Upper lobe of right lung (tissue), 1 donor: Measurements from ENCODE around the gene MTFR1L. TPM values are rescaled to one million over a fixed set of nuclear protein-coding genes. Genes with fewer than 3 reads are reported as not detected.

Experiments used
- ATAC-seq: fragments of 200-7000 bp; cut with Tn5 transposase; one replicate; pipeline ENCODE4 v1.9.1; 2020; ENCODE audit warnings: mild to moderate bottlenecking, moderate library complexity
- DNase-seq: peaks from one replicate; pipeline ENCODE4 v3.0.0-alpha.2; 2020
- H3K27ac ChIP-seq: fragments of 200-600 bp; one replicate; pipeline ENCODE4 v1.8.0; 2022
- H3K27me3 ChIP-seq: fragments of 200-600 bp; one replicate; pipeline ENCODE4 v1.8.0; 2022; ENCODE audit warnings: mild to moderate bottlenecking
- H3K36me3 ChIP-seq: fragments of 200-600 bp; one replicate; pipeline ENCODE4 v1.8.0; 2022
- H3K4me1 ChIP-seq: fragments of 200-600 bp; one replicate; pipeline ENCODE4 v1.8.0; 2022
- H3K4me3 ChIP-seq: fragments of 200-600 bp; one replicate; pipeline ENCODE4 v1.8.0; 2022; ENCODE audit warnings: mild to moderate bottlenecking
- H3K9me3 ChIP-seq: fragments of 200-600 bp; one replicate; pipeline ENCODE4 v1.8.0; 2022
- CTCF ChIP-seq: fragments of 200-600 bp; IDR thresholded peaks from one replicate; pipeline ENCODE4 v1.8.0; 2022; ENCODE audit warnings: antibody characterized with exemption
- intact Hi-C: fragments of 100-400 bp; cut with DNase I; formaldehyde crosslinking; loops from one replicate; pipeline ENCODE4 v1.11.0; 2022
- total RNA-seq: library from RNA; stranded (reverse); fragmentation: NEBNext Ultra II Directional; extraction: Animal tissue kit (Norgen Biotek cat#: 25700); gene quantifications from one replicate; pipeline ENCODE4 v1.2.1, GENCODE V29; 2021
- donor health status: DM: no; HTN: yes; CAD: no; lungs with severe emphysema.

Gene MTFR1L
- total RNA-seq, 1 donor from 2014 or later, result 46.0 TPM

DNA sequence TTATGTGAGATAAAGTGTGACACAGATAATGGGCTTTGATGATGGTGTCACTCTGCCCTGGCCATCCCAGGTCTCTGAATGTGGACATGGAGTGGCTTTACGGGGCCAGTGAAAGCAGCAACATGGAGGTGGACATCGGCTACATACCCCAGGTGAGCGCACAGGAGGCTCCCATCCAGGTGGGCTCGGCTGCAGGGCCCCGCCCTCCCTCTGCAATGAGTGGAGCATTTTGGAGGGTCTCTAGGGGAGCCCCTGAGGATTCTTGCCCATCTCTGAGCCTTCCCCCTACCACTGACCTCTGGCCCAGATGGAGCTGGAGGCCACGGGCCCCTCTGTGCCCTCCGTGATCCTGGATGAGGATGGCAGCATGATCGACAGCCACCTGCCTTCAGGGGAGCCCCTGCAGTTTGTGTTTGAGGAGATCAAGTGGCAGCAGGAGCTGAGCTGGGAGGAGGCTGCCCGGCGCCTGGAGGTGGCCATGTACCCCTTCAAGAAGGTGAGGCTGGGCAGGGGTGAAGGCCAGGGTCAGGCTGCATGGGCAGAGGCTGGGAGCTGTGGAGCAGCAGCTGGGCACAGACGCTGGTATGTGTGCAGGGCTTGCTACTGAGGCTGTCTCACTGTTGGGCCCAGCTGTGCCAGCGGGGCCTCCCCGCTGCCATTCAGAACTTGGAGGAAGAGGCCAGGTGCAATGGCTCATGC is 8.2 kb upstream of the MTFR1L start:
- intact Hi-C loops, result no loop called here
- DNase-seq, result peak; percentile 58
- peaks cover 70% of the 10 kb centered on the region for H3K36me3 ChIP-seq
- H3K9me3 ChIP-seq, result no peaks in the 10 kb centered on the region
- ATAC-seq, result no peak
- peaks cover 22% of the 10 kb centered on the region for H3K4me1 ChIP-seq
- H3K27me3 ChIP-seq, result no peaks in the 10 kb centered on the region
- no peak for TF ChIP-seq CTCF
- no peak overlapping the region for H3K27ac ChIP-seq
- no peak overlapping the region for H3K4me3 ChIP-seq

DNA sequence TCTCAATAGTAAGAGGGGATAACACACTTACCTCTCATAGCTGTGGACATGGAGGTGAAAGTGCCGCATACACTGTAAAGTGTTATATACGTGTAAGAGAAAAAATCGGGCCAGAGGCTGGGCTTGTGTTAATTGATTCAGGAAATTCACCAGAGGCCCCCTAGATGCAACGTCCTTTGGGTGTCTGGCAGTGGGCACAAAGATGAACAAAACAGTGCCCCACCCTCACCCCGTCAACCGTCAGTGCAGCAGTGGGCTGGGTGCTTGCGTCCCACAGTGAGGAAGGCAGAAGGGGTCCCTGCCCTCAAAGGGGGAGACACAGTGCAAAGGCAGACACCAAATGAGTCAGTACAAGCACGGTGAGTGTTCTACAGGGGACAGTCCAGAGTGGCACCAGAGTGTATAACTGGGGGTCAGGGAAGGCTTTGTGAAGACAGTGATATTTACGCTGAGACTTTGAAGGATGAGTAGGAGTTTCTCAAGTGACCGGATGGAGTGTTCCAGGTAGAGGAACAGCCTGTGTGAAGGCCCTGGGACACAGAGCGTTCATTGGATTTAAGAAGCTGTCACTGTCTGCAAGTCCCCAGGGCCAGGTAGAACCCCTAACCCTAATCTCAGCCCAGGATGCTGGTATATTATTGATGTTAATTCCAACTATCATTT is 6.6 kb upstream of the MTFR1L start:
- Histone ChIP-seq H3K36me3 (peaks cover 60% of the 10 kb centered on the region), H3K4me1 (peaks cover 20% of the 10 kb centered on the region), H3K27ac (no peak overlapping the region), H3K4me3 (no peak overlapping the region), H3K9me3 (no peaks in the 10 kb centered on the region), H3K27me3 (no peaks in the 10 kb centered on the region)
- intact Hi-C loops, result no loop called here
- no peak for TF ChIP-seq CTCF
- DNase-seq (no peak), ATAC-seq (no peak)

GRCh38 chr1:25813734-25814471 is 5.9 kb upstream of the MTFR1L start:
- Histone ChIP-seq H3K4me3 (no peak overlapping the region), H3K36me3 (peaks cover 53% of the 10 kb centered on the region), H3K27me3 (no peaks in the 10 kb centered on the region), H3K27ac (no peak overlapping the region), H3K4me1 (peaks cover 23% of the 10 kb centered on the region), H3K9me3 (no peaks in the 10 kb centered on the region)
- DNase-seq (peak; percentile 54), ATAC-seq (no peak)
- intact Hi-C loops, result no loop called here
- no peak for TF ChIP-seq CTCF

DNA sequence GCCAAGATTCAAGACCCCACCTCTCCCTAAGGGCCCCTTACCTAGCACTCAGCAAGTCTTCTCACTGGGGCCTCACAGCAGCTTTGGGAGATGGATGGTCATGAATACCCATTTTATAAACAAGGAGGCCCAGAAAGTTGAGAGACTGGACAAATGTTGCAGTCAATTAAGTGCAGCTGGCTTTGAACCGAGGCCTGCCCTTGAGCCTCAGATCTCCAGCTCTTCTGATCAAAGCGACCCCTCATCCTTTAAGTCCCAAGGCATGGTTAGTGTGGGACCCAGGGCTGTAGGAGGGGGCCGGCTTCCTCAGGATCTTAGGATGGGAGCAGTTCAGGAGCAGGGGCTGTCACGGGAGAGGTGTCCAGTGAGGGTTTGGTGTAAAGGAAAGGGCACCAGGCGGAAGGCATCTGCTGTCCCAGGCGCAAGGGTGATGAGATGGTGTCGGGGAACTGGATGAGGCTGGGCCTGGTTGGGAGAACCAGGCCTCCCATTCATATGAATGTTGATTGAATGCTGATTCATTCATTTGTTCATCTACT is 5.1 kb upstream of the MTFR1L start:
- H3K36me3 ChIP-seq, result peaks cover 47% of the 10 kb centered on the region
- intact Hi-C loops, result no loop called here
- ATAC-seq, result no peak

More for the DNA sequence above, 5.1 kb upstream of the MTFR1L start:
- no peak overlapping the region for H3K4me3 ChIP-seq
- no peak for TF ChIP-seq CTCF
- no peak overlapping the region for H3K27ac ChIP-seq
- peak; percentile 42 for DNase-seq
- H3K27me3 ChIP-seq, result no peaks in the 10 kb centered on the region
- no peaks in the 10 kb centered on the region for H3K9me3 ChIP-seq
- H3K4me1 ChIP-seq, result peaks cover 26% of the 10 kb centered on the region
